Fibroblast of the aortic adventitia (primary cell): ENCODE results near the gene KNDC1. TPM values are rescaled to one million over a fixed set of nuclear protein-coding genes. Genes with fewer than 3 reads are reported as not detected.
A peak's percentile ranks its signal among the peaks of the same experiment; 100 is the strongest.
"Not testable (repeated sequence)": the region's sequence is repeated elsewhere in the genome, so short reads cannot be mapped to it uniquely, and the experiment has no call there.

Experiments used
- DNase-seq: peaks from one replicate; pipeline ENCODE4 v3.0.0-alpha.2; 2010; ENCODE audit warnings: low read depth
- H3K4me3 ChIP-seq: 2 replicates; pipeline ENCODE4 v1.5.1; 2011; ENCODE audit warnings: low read depth, mild to moderate bottlenecking, control low read depth, low read length, moderate library complexity
- CTCF ChIP-seq: IDR thresholded peaks from 2 replicates; pipeline ENCODE4 v1.5.1; 2011; ENCODE audit warnings: mild to moderate bottlenecking, low read length, control low read depth, inconsistent platforms; ENCODE audit not compliant: insufficient read depth
- total RNA-seq: library from RNA; depleted of rRNA; stranded (reverse); fragments of >200 nt; gene quantifications from 2 replicates; pipeline ENCODE4 v1.2.3, GENCODE V29; 2012; ENCODE audit warnings: low replicate concordance

The KNDC1 gene
- under 0.01 and 0.41 TPM in 2 replicates for total RNA-seq

- no peak for TF ChIP-seq CTCF
- peak; percentile 9 for DNase-seq
- H3K4me3 ChIP-seq, result peak within 1 kb of the TSS; percentile 64
These were observed at the start of gene KNDC1 for GRCh38 chr10:133159950-133160825. Gene KNDC1, plus strand, starts transcription at chr10:133160219. Its CDS starts 249 bp downstream, at chr10:133160468.

DNA sequence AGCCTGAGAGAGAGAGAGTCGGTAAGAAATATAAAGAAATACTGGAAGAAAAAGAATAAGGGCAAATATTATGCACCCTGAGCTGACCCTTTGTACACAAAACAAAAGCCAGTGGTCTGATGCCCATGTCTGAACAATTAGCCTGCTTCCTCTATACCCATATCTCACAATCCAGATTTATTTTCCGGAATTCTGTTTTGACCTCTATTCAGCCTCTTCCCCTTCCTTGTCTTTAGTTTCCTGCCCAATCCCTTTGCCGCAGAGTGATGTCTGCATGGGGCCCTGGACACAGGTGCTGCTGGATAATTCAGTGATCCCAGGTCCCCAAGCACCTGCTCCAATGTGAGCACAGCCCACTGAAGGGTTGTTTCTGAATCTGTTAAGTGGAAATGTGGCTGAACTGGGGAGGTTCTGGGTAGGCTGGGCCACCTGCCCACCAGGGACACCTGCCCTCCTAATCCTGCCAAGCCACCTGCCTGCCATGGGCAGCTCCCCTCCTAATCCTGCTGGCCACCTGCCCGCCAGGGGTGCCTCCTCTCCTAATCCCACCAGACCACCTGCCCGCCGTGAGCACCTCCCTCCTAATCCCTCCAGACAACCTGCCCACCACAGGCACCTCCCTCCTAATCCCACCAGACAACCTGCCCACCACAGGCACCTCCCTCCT is 49.3 kb upstream of the KNDC1 start:
- H3K4me3 ChIP-seq, result no peak overlapping the region
- no peak for TF ChIP-seq CTCF

GRCh38 chr10:133111640-133112039 is 48.4 kb upstream of the KNDC1 start:
- H3K4me3 ChIP-seq, DNase-seq: not testable (repeated sequence)

More for the DNA sequence above, 49.3 kb upstream of the KNDC1 start:
- no peak for DNase-seq

DNA sequence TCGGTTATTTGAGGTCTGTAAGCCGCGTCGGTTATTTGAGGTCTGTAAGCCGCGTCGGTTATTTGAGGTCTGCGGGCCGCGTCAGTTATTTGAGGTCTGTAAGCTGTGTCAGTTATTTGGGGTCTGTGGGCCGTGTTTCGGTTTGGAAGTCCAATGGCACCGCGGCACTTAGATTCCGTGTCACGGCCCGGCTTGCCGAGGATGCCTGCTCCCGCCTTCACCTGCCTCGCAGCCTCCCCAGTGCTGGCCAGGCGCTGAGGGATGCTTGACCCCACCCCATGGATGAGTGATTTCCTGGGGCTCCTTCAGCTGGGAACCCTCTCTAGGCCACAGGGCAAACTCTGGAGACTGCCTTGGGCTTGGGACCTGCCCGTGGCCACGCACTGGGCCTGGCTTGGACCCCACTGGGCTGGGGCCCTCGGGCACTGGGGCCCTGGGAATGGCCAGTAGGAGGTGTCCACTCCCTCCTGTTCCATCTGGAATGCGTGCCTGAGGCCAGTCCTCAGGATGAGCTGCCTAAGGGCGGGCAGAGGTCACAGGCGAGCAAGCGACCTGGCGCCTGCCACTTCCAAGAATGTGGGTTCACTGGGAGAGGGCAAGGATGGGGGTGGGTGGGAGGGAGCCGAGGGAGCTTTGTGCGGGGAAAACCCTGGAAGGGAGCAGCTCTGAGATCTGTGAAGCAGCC is 46.7 kb upstream of the KNDC1 start:
- TF ChIP-seq CTCF, result no peak
- no peak for DNase-seq
- no peak overlapping the region for H3K4me3 ChIP-seq

GRCh38 chr10:133113847-133114246 is 46.2 kb upstream of the KNDC1 start:
- no peak overlapping the region for H3K4me3 ChIP-seq
- TF ChIP-seq CTCF, result no peak
- no peak for DNase-seq

- H3K4me3 ChIP-seq, result no peak overlapping the region
- DNase-seq, result no peak
- TF ChIP-seq CTCF, result no peak
These were observed 45.8 kb upstream of the KNDC1 start for GRCh38 chr10:133114251-133114650.
